H1 (cell line): ENCODE results near the gene GRIP1. TPM values are rescaled to one million over a fixed set of nuclear protein-coding genes. Genes with fewer than 3 reads are reported as not detected.

Experiments used
- CTCF ChIA-PET: fragments of 300-600 bp; sonication (Branson Sonifier 250); formaldehyde crosslinking; loops from one replicate; lab custom pipeline; 2021; ENCODE audit not compliant: partially characterized antibody; lab: Charles Lee
- POLR2A ChIA-PET: fragments of 300-600 bp; sonication (Branson Sonifier 250); formaldehyde crosslinking; loops from one replicate; lab custom pipeline; 2021; ENCODE audit warnings: inconsistent platforms; ENCODE audit not compliant: partially characterized antibody; lab: Charles Lee
- DNase-seq, 2 experiments: peaks; one replicate each; pipeline versions ENCODE4 v3.0.0 to v3.0.0-alpha.2; 2010 to 2022; ENCODE audit warnings: low spot score in 2 of 2, low read depth in 1 of 2, mixed read lengths in 1 of 2
- FAIRE-seq: peaks from 2 replicates; lab custom pipeline; 2011; peaks lifted over from hg19 to GRCh38; lab: Jason Lieb, UNC
- H2AFZ ChIP-seq: 2 replicates; pipeline ENCODE4 v1.8.1; 2012; ENCODE audit warnings: low read length, inconsistent platforms
- H2AK5ac ChIP-seq: 2 replicates; pipeline ENCODE4 v1.6.1; 2013; ENCODE audit warnings: low read depth, low read length
- H2BK120ac ChIP-seq: replicated peaks from 2 replicates; pipeline ENCODE3; 2013; ENCODE audit warnings: low read depth, low read length, inconsistent platforms
- H2BK12ac ChIP-seq: 2 replicates; pipeline ENCODE4 v1.6.1; 2013; ENCODE audit warnings: low read depth, low read length
- H2BK15ac ChIP-seq: 2 replicates; pipeline ENCODE4 v1.6.1; 2013; ENCODE audit warnings: low read length
- H2BK20ac ChIP-seq: 2 replicates; pipeline ENCODE4 v1.6.1; 2013; ENCODE audit warnings: low read length
- H2BK5ac ChIP-seq: 2 replicates; pipeline ENCODE4 v1.6.1; 2013; ENCODE audit warnings: low read depth, low read length
- H3K14ac ChIP-seq: 2 replicates; pipeline ENCODE4 v1.6.1; 2013; ENCODE audit warnings: inconsistent platforms; ENCODE audit not compliant: insufficient read length
- H3K18ac ChIP-seq: 2 replicates; pipeline ENCODE4 v1.6.1; 2013; ENCODE audit warnings: low read length; ENCODE audit errors: extremely low read depth
- H3K23ac ChIP-seq: 2 replicates; pipeline ENCODE4 v1.6.1; 2013; ENCODE audit warnings: inconsistent platforms; ENCODE audit not compliant: insufficient read length
- H3K23me2 ChIP-seq: 2 replicates; pipeline ENCODE4 v1.6.1; 2013; ENCODE audit warnings: low read depth, low read length
- H3K27ac ChIP-seq: 2 replicates; pipeline ENCODE4 v1.6.1; 2011; ENCODE audit warnings: low read depth, low read length, inconsistent platforms
- H3K27me3 ChIP-seq, 4 experiments: replicated peaks in 1 of 4; 1 replicate in 1 of 4; 2 replicates in 3 of 4; pipeline versions ENCODE4 v1.6.1 to v1.8.1; 2011 to 2013; ENCODE audit warnings: low read length in 3 of 4, mild to moderate bottlenecking in 3 of 4, inconsistent platforms in 2 of 4, mixed read lengths in 2 of 4, moderate library complexity in 1 of 4; ENCODE audit not compliant: control insufficient read depth in 3 of 4, insufficient read depth in 3 of 4; ENCODE audit errors: extremely low read depth in 1 of 4
- H3K36me3 ChIP-seq, 4 experiments: 2 replicates each; pipeline versions ENCODE4 v1.6.1 to v1.8.1; 2011 to 2013; ENCODE audit warnings: mild to moderate bottlenecking in 4 of 4, low read length in 3 of 4, moderate library complexity in 2 of 4, control low read depth in 1 of 4, inconsistent platforms in 1 of 4; ENCODE audit not compliant: insufficient read depth in 4 of 4, control insufficient read depth in 2 of 4
- H3K4ac ChIP-seq: replicated peaks from 2 replicates; pipeline ENCODE3; 2013; ENCODE audit warnings: low read length, low read depth, mixed read lengths, inconsistent platforms; ENCODE audit not compliant: insufficient read length
- H3K4me1 ChIP-seq, 4 experiments: replicated peaks in 1 of 4; 1 replicate in 1 of 4; 2 replicates in 3 of 4; pipeline versions ENCODE4 v1.6.1 to v1.8.1; 2011 to 2013; ENCODE audit warnings: low read length in 3 of 4, inconsistent platforms in 2 of 4, mixed read lengths in 1 of 4; ENCODE audit not compliant: insufficient read depth in 4 of 4, control insufficient read depth in 3 of 4
- H3K4me2 ChIP-seq, 2 experiments: 2 replicates each; pipeline versions ENCODE4 v1.6.1 to v1.8.1; 2011 to 2013; ENCODE audit warnings: low read depth in 2 of 2, low read length in 2 of 2, control low read depth in 1 of 2, inconsistent platforms in 1 of 2, mild to moderate bottlenecking in 1 of 2; ENCODE audit not compliant: insufficient read depth in 1 of 2
- H3K4me3 ChIP-seq, 4 experiments: fragments of 200-600, 300-600 bp in 1 of 4; sonication (generic), shearing (Covaris generic), sonication (Bioruptor Twin) in 1 of 4; 2 replicates each; pipeline versions ENCODE4 v1.5.1 to v1.8.1; 2011 to 2016; ENCODE audit warnings: low read length in 4 of 4, low read depth in 3 of 4, control low read depth in 2 of 4, inconsistent platforms in 2 of 4, mild to moderate bottlenecking in 2 of 4, mixed read lengths in 1 of 4, moderate library complexity in 1 of 4; ENCODE audit not compliant: insufficient read depth in 2 of 4; ENCODE audit errors: extremely low read depth in 1 of 4
- H3K56ac ChIP-seq: replicated peaks from 2 replicates; pipeline ENCODE3; 2013; ENCODE audit warnings: low read depth, mild to moderate bottlenecking, mixed read lengths, low read length, inconsistent platforms; ENCODE audit not compliant: insufficient read length
- H3K79me1 ChIP-seq: 2 replicates; pipeline ENCODE4 v1.6.1; 2013; ENCODE audit warnings: low read depth, low read length, control low read depth
- H3K79me2 ChIP-seq, 2 experiments: 2 replicates each; pipeline versions ENCODE4 v1.6.1 to v1.8.1; 2012 to 2013; ENCODE audit warnings: low read length in 2 of 2, mild to moderate bottlenecking in 2 of 2, inconsistent platforms in 1 of 2; ENCODE audit not compliant: insufficient read depth in 2 of 2, control insufficient read depth in 1 of 2
- H3K9ac ChIP-seq, 4 experiments: replicated peaks in 1 of 4; 1 replicate in 1 of 4; 2 replicates in 3 of 4; pipeline versions ENCODE4 v1.6.1 to v1.8.1; 2011 to 2013; ENCODE audit warnings: low read depth in 3 of 4, low read length in 3 of 4, control low read depth in 2 of 4, mild to moderate bottlenecking in 2 of 4, moderate library complexity in 2 of 4, inconsistent platforms in 1 of 4; ENCODE audit errors: extremely low read depth in 1 of 4
- H3K9me3 ChIP-seq, 2 experiments: 2 replicates each; pipeline versions ENCODE4 v1.6.1 to v1.8.1; 2012 to 2013; ENCODE audit warnings: mild to moderate bottlenecking in 2 of 2, moderate library complexity in 2 of 2, control low read depth in 1 of 2, inconsistent platforms in 1 of 2, low read depth in 1 of 2, low read length in 1 of 2, mixed read lengths in 1 of 2; ENCODE audit not compliant: insufficient read depth in 2 of 2
- H4K20me1 ChIP-seq, 2 experiments: replicated peaks in 1 of 2; 2 replicates each; pipeline versions ENCODE3 to v1.8.1; 2011 to 2013; ENCODE audit warnings: inconsistent platforms in 2 of 2, low read length in 2 of 2, mild to moderate bottlenecking in 1 of 2; ENCODE audit not compliant: insufficient read depth in 2 of 2, control insufficient read depth in 1 of 2
- H4K5ac ChIP-seq: 2 replicates; pipeline ENCODE4 v1.6.1; 2013; ENCODE audit warnings: low read length, low read depth, mixed read lengths, inconsistent platforms; ENCODE audit not compliant: insufficient read length
- H4K8ac ChIP-seq: 2 replicates; pipeline ENCODE4 v1.8.0; 2013; ENCODE audit warnings: mild to moderate bottlenecking, moderate library complexity, low read length, inconsistent platforms; ENCODE audit not compliant: insufficient read depth; ENCODE audit errors: extremely low read depth
- H4K91ac ChIP-seq: replicated peaks from 2 replicates; pipeline ENCODE3; 2013; ENCODE audit warnings: low read length, mixed read lengths, inconsistent platforms; ENCODE audit not compliant: insufficient read length
- HDAC6 ChIP-seq: IDR thresholded peaks from one replicate; pipeline ENCODE4 v1.7.1; 2012; ENCODE audit warnings: low read depth, mild to moderate bottlenecking, inconsistent platforms, low read length, moderate library complexity
- ZNF274 ChIP-seq: IDR thresholded peaks from 2 replicates; pipeline ENCODE4 v1.7.0; 2012; ENCODE audit warnings: low read length, borderline replicate concordance; ENCODE audit errors: extremely low read depth
- WGBS, 2 experiments: shearing (Covaris generic) in 1 of 2; methylation state at CpG; one replicate each; pipeline versions ENCODE4 v1.1.6 to v1.1.7; 2013 to 2015; ENCODE audit warnings: low lambda C conversion rate in 2 of 2, mixed read lengths in 2 of 2, inconsistent platforms in 1 of 2, low coverage in 1 of 2, missing lambda C conversion rate in 1 of 2; ENCODE audit not compliant: insufficient replicate concordance in 2 of 2, insufficient coverage in 1 of 2, insufficient read length in 1 of 2; ENCODE audit errors: extremely low coverage in 1 of 2, missing lambda C conversion rate in 1 of 2; 5-methylcytosine and 5-hydroxymethylcytosine counted together
- polyA plus RNA-seq, 7 experiments: library from polyadenylated mRNA; depleted of rRNA in 3 of 7; stranded (reverse) in 5 of 7; unstranded in 2 of 7; fragments of >200 nt in 5 of 7; fragments of 200-250 nt in 2 of 7; gene quantifications; 1 replicate in 5 of 7; 2 replicates in 1 of 7; 4 replicates in 1 of 7; pipeline versions ENCODE4 v1.2.1 to v1.2.3, GENCODE V29; 2011 to 2013; ENCODE audit warnings: missing spikeins in 2 of 7, mixed read lengths in 2 of 7
- total RNA-seq: library from RNA; stranded (reverse); fragmentation: NEBNext Ultra II Directional; extraction: Animal tissue kit (Norgen Biotek cat#: 25700); gene quantifications from 2 replicates; pipeline ENCODE4 v1.2.1, GENCODE V29; 2021

The GRIP1 gene
- total and polyA plus RNA-seq, 2 of the 8 experiments (the other 6 are each of a cell fraction or from before 2014, with no cell fraction given), result 4.5 to 27.3 TPM

GRCh38 chr12:66329941-66330340 is 348.9 kb downstream of the GRIP1 start:
- no peak overlapping the region for H2BK20ac ChIP-seq

More at GRCh38 chr12:66329941-66330340, 348.9 kb downstream of the GRIP1 start:
- Histone ChIP-seq H3K4me3 (no peak overlapping the region), H2BK5ac (no peak overlapping the region), H3K14ac (no peak overlapping the region), H4K5ac (no peak overlapping the region), H4K91ac (no peak overlapping the region), H4K20me1 (no peaks in the 10 kb centered on the region), H3K23ac (no peak overlapping the region), H3K4me2 (no peak overlapping the region), H3K18ac (no peak overlapping the region)
- FAIRE-seq, result no peak
- CTCF ChIA-PET, result no interaction called here
- DNase-seq, result no peak
- TF ChIP-seq HDAC6 (no peak), ZNF274 (no peak)
- TF ChIP-seq, all 59 proteins: peak for 0
- Histone ChIP-seq H2BK12ac (no peak overlapping the region), H2AFZ (no peak overlapping the region), H3K9me3 (no peaks in the 10 kb centered on the region), H2AK5ac (no peak overlapping the region), H2BK15ac (no peak overlapping the region), H3K56ac (no peak overlapping the region), H3K36me3 (peaks cover 0 to 5% (median 0%) of the 10 kb centered on the region in 4 experiments; a peak in 1 of 8 replicates), H2BK120ac (no peak overlapping the region), H3K4me1 (no peaks in the 10 kb centered on the region), H3K23me2 (no peaks in the 10 kb centered on the region), H4K8ac (no peak overlapping the region), H3K27me3 (no peaks in the 10 kb centered on the region), H3K9ac (peak overlapping the region in 1 of 4 experiments; percentile 11; a peak in 1 of 7 replicates), H3K4ac (no peak overlapping the region), H3K79me1 (no peaks in the 10 kb centered on the region), H3K79me2 (no peaks in the 10 kb centered on the region), H3K27ac (no peak overlapping the region)
- POLR2A ChIA-PET, result no interaction called here
- WGBS, 2 experiments, result 96% methylated on average over 5 of the region's 5 CpGs; no CpG with 5 or more reads in 1 of the 2 experiments
